Measurements from ENCODE around the gene RDH8. TPM values are rescaled to one million over a fixed set of nuclear protein-coding genes. Genes with fewer than 3 reads are reported as not detected.

Gene RDH8
- total RNA-seq, 2 donors from 2014 or later, result not detected

- no peak for TF ChIP-seq CTCF (IDR thresholded peaks at IDR 0.05)
- DNase-seq (ENCODE audit: low spot score) (no peak), ATAC-seq (ENCODE audit: insufficient number of reproducible peaks, low FRiP score, low read depth) (no peak)
- Histone ChIP-seq H3K4me1 (ENCODE audit: control insufficient read depth in 1 of 2, low read depth in 2 of 2) (peaks cover 28 to 50% of the 10 kb centered on the region in 2 donors), H3K36me3 (no peaks in the 10 kb centered on the region), H3K27ac (peak overlapping the region in 1 of 2 donors; percentile 9), H3K27me3 (replicated peaks; ENCODE audit: insufficient read depth) (no peaks in the 10 kb centered on the region), H3K9me3 (no peaks in the 10 kb centered on the region), H3K4me3 (no peak overlapping the region)
These were observed 7.5 kb upstream of the RDH8 start for GRCh38 chr19:10005632-10006334.

- Histone ChIP-seq H3K27ac (peak overlapping the region in 1 of 2 donors; percentile 9), H3K4me3 (no peak overlapping the region), H3K4me1 (ENCODE audit: control insufficient read depth in 1 of 2, low read depth in 2 of 2) (peaks cover 29 to 50% of the 10 kb centered on the region in 2 donors), H3K27me3 (replicated peaks; ENCODE audit: insufficient read depth) (no peaks in the 10 kb centered on the region), H3K9me3 (no peaks in the 10 kb centered on the region), H3K36me3 (no peaks in the 10 kb centered on the region)
- TF ChIP-seq CTCF (IDR thresholded peaks at IDR 0.05), result no peak
- ATAC-seq (ENCODE audit: insufficient number of reproducible peaks, low FRiP score, low read depth) (no peak), DNase-seq (ENCODE audit: low spot score) (no peak)
These were observed 7.0 kb upstream of the RDH8 start for GRCh38 chr19:10006335-10006708.

GRCh38 chr19:10006752-10007323, 6.4 kb upstream of the RDH8 start:
- DNase-seq (ENCODE audit: low spot score), result no peak
- no peak for ATAC-seq (ENCODE audit: insufficient number of reproducible peaks, low FRiP score, low read depth)
- TF ChIP-seq CTCF (IDR thresholded peaks at IDR 0.05), result no peak
- Histone ChIP-seq H3K4me3 (no peak overlapping the region), H3K9me3 (no peaks in the 10 kb centered on the region), H3K27me3 (replicated peaks; ENCODE audit: insufficient read depth) (peaks cover under 1% of the 10 kb centered on the region), H3K36me3 (no peaks in the 10 kb centered on the region), H3K4me1 (ENCODE audit: control insufficient read depth in 1 of 2, low read depth in 2 of 2) (peaks cover 29 to 50% of the 10 kb centered on the region in 2 donors), H3K27ac (peak overlapping the region; percentile 9 to 21)

- no peak for ATAC-seq (ENCODE audit: insufficient number of reproducible peaks, low FRiP score, low read depth)
- Histone ChIP-seq H3K36me3 (no peaks in the 10 kb centered on the region), H3K27ac (peak overlapping the region; percentile 9 to 21), H3K27me3 (replicated peaks; ENCODE audit: insufficient read depth) (peaks cover 4% of the 10 kb centered on the region), H3K4me3 (no peak overlapping the region), H3K9me3 (no peaks in the 10 kb centered on the region), H3K4me1 (ENCODE audit: control insufficient read depth in 1 of 2, low read depth in 2 of 2) (peaks cover 29 to 50% of the 10 kb centered on the region in 2 donors)
- DNase-seq (ENCODE audit: low spot score), result no peak
- TF ChIP-seq CTCF (IDR thresholded peaks at IDR 0.05), result no peak
These were observed 5.7 kb upstream of the RDH8 start for GRCh38 chr19:10007371-10008183.

GRCh38 chr19:10008184-10008765, 5.0 kb upstream of the RDH8 start:
- no peak for DNase-seq (ENCODE audit: low spot score)
- Histone ChIP-seq H3K9me3 (no peaks in the 10 kb centered on the region), H3K4me1 (ENCODE audit: control insufficient read depth in 1 of 2, low read depth in 2 of 2) (peaks cover 29 to 50% of the 10 kb centered on the region in 2 donors), H3K27ac (peak overlapping the region in 1 of 2 donors; percentile 9), H3K36me3 (no peaks in the 10 kb centered on the region), H3K27me3 (replicated peaks; ENCODE audit: insufficient read depth) (peaks cover 4% of the 10 kb centered on the region), H3K4me3 (no peak overlapping the region)
- no peak for ATAC-seq (ENCODE audit: insufficient number of reproducible peaks, low FRiP score, low read depth)
- TF ChIP-seq CTCF (IDR thresholded peaks at IDR 0.05), result no peak

Data from thoracic aorta (tissue), 2 donors.